ENCODE data around the gene NPAS2.

NPAS2 gene

GRCh38 chr2:100822587-100823248 is 2.8 kb downstream of the NPAS2 start:
- DNase-seq = no peak

- no peak for DNase-seq
These were observed 3.9 kb downstream of the NPAS2 start for GRCh38 chr2:100823665-100824438.

GRCh38 chr2:100824842-100825241 is 4.9 kb downstream of the NPAS2 start:
- no peak for DNase-seq

GRCh38 chr2:100826494-100826893 is 6.6 kb downstream of the NPAS2 start:
- no peak for DNase-seq

GRCh38 chr2:100831158-100831750 is 11.3 kb downstream of the NPAS2 start:
- no peak for DNase-seq

GRCh38 chr2:100831831-100832230 is 11.9 kb downstream of the NPAS2 start:
- no peak for DNase-seq

- DNase-seq = no peak
These were observed 12.9 kb downstream of the NPAS2 start for GRCh38 chr2:100832885-100833284.

GRCh38 chr2:100833331-100833730 is 13.4 kb downstream of the NPAS2 start:
- no peak for DNase-seq

- no peak for DNase-seq
These were observed 14.3 kb downstream of the NPAS2 start for GRCh38 chr2:100834221-100834620.

- DNase-seq = no peak
These were observed 15.2 kb downstream of the NPAS2 start for GRCh38 chr2:100835006-100835659.

GRCh38 chr2:100840519-100840918 is 20.6 kb downstream of the NPAS2 start:
- no peak for DNase-seq

GRCh38 chr2:100842241-100842922 is 22.4 kb downstream of the NPAS2 start:
- no peak for DNase-seq

GRCh38 chr2:100844514-100844913 is 24.6 kb downstream of the NPAS2 start:
- DNase-seq = no peak

- DNase-seq = no peak
These were observed 25.4 kb downstream of the NPAS2 start for GRCh38 chr2:100845141-100845991.

- DNase-seq = no peak
These were observed 26.8 kb downstream of the NPAS2 start for GRCh38 chr2:100846716-100847115.

GRCh38 chr2:100852447-100852846 is 32.5 kb downstream of the NPAS2 start:
- DNase-seq = no peak

- no peak for DNase-seq
These were observed 33.3 kb downstream of the NPAS2 start for GRCh38 chr2:100852999-100853908.

- DNase-seq = no peak
These were observed 34.2 kb downstream of the NPAS2 start for GRCh38 chr2:100853909-100854810.

GRCh38 chr2:100855084-100855483 is 35.1 kb downstream of the NPAS2 start:
- DNase-seq = no peak

- DNase-seq = no peak
These were observed 35.7 kb downstream of the NPAS2 start for GRCh38 chr2:100855606-100856005.
